HepG2 (cell line): ENCODE data around the gene DNAJA2. TPM values are rescaled to one million over a fixed set of nuclear protein-coding genes. Genes with fewer than 3 reads are reported as not detected.

Source experiments
- ATAC-seq: fragments of 200-7000 bp; cut with Tn5 transposase; 3 replicates; pipeline ENCODE4 v1.9.1; 2020; ENCODE audit warnings: mild to moderate bottlenecking, moderate library complexity
- BruUV-seq: library from RNA; stranded (reverse); fragments of 400-500 nt; replicated peaks from 2 replicates; lab custom pipeline; 2021; lab: Mats Ljungman, UMichigan
- CTCF ChIA-PET: fragments of 300-600 bp; formaldehyde crosslinking; extraction: SDS; loops from one replicate; lab custom pipeline; 2021; ENCODE audit warnings: low total read pairs, inconsistent platforms, low intra/inter-chr PET ratio; lab: Yijun Ruan, JAX
- POLR2A ChIA-PET: fragments of 350-600 bp; sonication (Branson Sonifier 250); formaldehyde crosslinking; loops from one replicate; lab custom pipeline; 2020; ENCODE audit warnings: antibody characterized with exemption, inconsistent platforms; lab: Yijun Ruan, JAX
- DNase-seq: peaks from one replicate; pipeline ENCODE4 v3.0.0-alpha.2; 2015; ENCODE audit warnings: low spot score
- FAIRE-seq: peaks from 3 replicates; lab custom pipeline; 2011; peaks lifted over from hg19 to GRCh38; lab: Jason Lieb, UNC
- H2AFZ ChIP-seq: one replicate; pipeline ENCODE4 v1.6.1; 2011; ENCODE audit warnings: low read length, inconsistent platforms
- H3K27ac ChIP-seq: fragments of 300-600 bp; 3 replicates; pipeline ENCODE4 v1.8.0; 2011; ENCODE audit warnings: mixed run types, mild to moderate bottlenecking, mixed read lengths, low read length, inconsistent platforms; ENCODE audit not compliant: insufficient read depth; ENCODE audit errors: extremely low read length
- H3K27me3 ChIP-seq, 2 experiments: fragments of 200-600 bp in 1 of 2; 2 replicates in 1 of 2; 3 replicates in 1 of 2; pipeline versions ENCODE4 v1.6.0 to v1.8.0; 2011; ENCODE audit warnings: low read length in 2 of 2, mild to moderate bottlenecking in 2 of 2, moderate library complexity in 2 of 2, inconsistent platforms in 1 of 2; ENCODE audit not compliant: insufficient read depth in 2 of 2, control insufficient read depth in 1 of 2
- H3K36me3 ChIP-seq, 2 experiments: fragments of 200-600 bp in 1 of 2; replicated peaks in 1 of 2; 2 replicates in 1 of 2; 3 replicates in 1 of 2; pipeline versions ENCODE4 v1.5.1 to v1.8.0; 2011; ENCODE audit warnings: low read length in 2 of 2, inconsistent platforms in 1 of 2; ENCODE audit not compliant: insufficient read depth in 2 of 2, control insufficient read depth in 1 of 2
- H3K4me1 ChIP-seq: 2 replicates; pipeline ENCODE4 v1.5.1; 2012; ENCODE audit warnings: low read length, inconsistent platforms; ENCODE audit not compliant: insufficient read depth
- H3K4me2 ChIP-seq: 2 replicates; pipeline ENCODE4 v1.6.0; 2011; ENCODE audit warnings: low read depth, low read length, inconsistent platforms
- H3K4me3 ChIP-seq, 3 experiments: fragments of 200-600 bp in 1 of 3; sonication (generic), shearing (Covaris generic) in 1 of 3; replicated peaks in 1 of 3; 2 replicates each; pipeline ENCODE4 v1.5.1; 2011 to 2016; ENCODE audit warnings: low read length in 3 of 3, inconsistent platforms in 2 of 3, low read depth in 2 of 3, mild to moderate bottlenecking in 2 of 3, control low read depth in 1 of 3, mixed read lengths in 1 of 3; ENCODE audit not compliant: insufficient read depth in 1 of 3
- H3K79me2 ChIP-seq: one replicate; pipeline ENCODE4 v1.6.1; 2011; ENCODE audit warnings: low read length, inconsistent platforms; ENCODE audit not compliant: insufficient read depth
- H3K9ac ChIP-seq: 2 replicates; pipeline ENCODE4 v1.6.0; 2011; ENCODE audit warnings: mild to moderate bottlenecking, low read depth, low read length, inconsistent platforms; ENCODE audit not compliant: insufficient read depth
- H3K9me3 ChIP-seq: 2 replicates; pipeline ENCODE4 v1.5.1; 2012; ENCODE audit warnings: mild to moderate bottlenecking, low read length
- H4K20me1 ChIP-seq: 2 replicates; pipeline ENCODE4 v1.6.0; 2011; ENCODE audit warnings: inconsistent platforms, mild to moderate bottlenecking, low read length, moderate library complexity; ENCODE audit not compliant: insufficient read depth
- CBX5 ChIP-seq: sonication (generic); formaldehyde crosslinking; IDR thresholded peaks from 2 replicates; pipeline ENCODE4 v1.4.0; 2020; ENCODE audit warnings: missing genetic modification reagents, borderline replicate concordance
- CEBPB ChIP-seq: IDR thresholded peaks from 2 replicates; pipeline ENCODE4 v1.6.1; 2011; ENCODE audit warnings: low read depth, low read length, improper control_type of control experiment, borderline replicate concordance
- MAFK ChIP-seq, 2 experiments: IDR thresholded peaks in 1 of 2; conservative IDR thresholded peaks in 1 of 2; 2 replicates each; pipeline ENCODE4 v1.6.1; 2011; ENCODE audit warnings: improper control_type of control experiment in 2 of 2, low read length in 2 of 2
- MTF2 ChIP-seq: sonication (generic); formaldehyde crosslinking; IDR thresholded peaks from 2 replicates; pipeline ENCODE4 v1.5.0; 2020; ENCODE audit warnings: missing genetic modification reagents, borderline replicate concordance
- MXD3 ChIP-seq: IDR thresholded peaks from 2 replicates; pipeline ENCODE4 v1.6.1; 2016; ENCODE audit warnings: mild to moderate bottlenecking, missing biosample characterization, missing genetic modification reagents
- RAD21 ChIP-seq: fragments of 450-650 bp; formaldehyde crosslinking; IDR thresholded peaks from 2 replicates; pipeline ENCODE4 v1.5.0; 2020; ENCODE audit warnings: mild to moderate bottlenecking
- ZBTB39 ChIP-seq: sonication (generic); formaldehyde crosslinking; IDR thresholded peaks from 2 replicates; pipeline ENCODE4 v1.5.0; 2020; ENCODE audit warnings: missing genetic modification reagents
- ZNF841 ChIP-seq: sonication (generic); formaldehyde crosslinking; IDR thresholded peaks from 2 replicates; pipeline ENCODE4 v1.8.1; 2023; ENCODE audit warnings: missing genetic modification reagents, borderline replicate concordance
- WGBS: methylation state at CpG from one replicate; pipeline ENCODE4 v1.1.6; 2017; ENCODE audit warnings: low lambda C conversion rate; 5-methylcytosine and 5-hydroxymethylcytosine counted together
- in situ Hi-C: cut with HindIII; loops from 2 replicates; pipeline ENCODE4 v1.10.0; 2017; ENCODE audit warnings: low pct_unique_long_range_greater_than_20kb; ENCODE audit not compliant: extremely low pct_ligation_motif_present
- intact Hi-C: fragments of 100-400 bp; cut with micrococcal nuclease; formaldehyde crosslinking; loops from one replicate; pipeline ENCODE4 v1.10.0; 2022; ENCODE audit not compliant: unreplicated experiment
- polyA plus RNA-seq, 8 experiments: library from polyadenylated mRNA; depleted of rRNA in 3 of 8; stranded (reverse) in 7 of 8; unstranded in 1 of 8; fragments of >200 nt; fragmentation: Illumina TruSeq in 4 of 8; extraction: Trizol in 4 of 8; gene quantifications; 2 replicates each; pipeline versions ENCODE4 v1.2.1 to v1.2.3, GENCODE V29; 2011 to 2016; ENCODE audit warnings: low read depth in 4 of 8, missing spikeins in 1 of 8, mixed read lengths in 1 of 8; ENCODE audit not compliant: insufficient read depth in 1 of 8
- total RNA-seq, 5 experiments: library from RNA; depleted of rRNA; stranded (reverse); fragments of >200 nt; fragmentation: Illumina TruSeq; extraction: Trizol; gene quantifications; 2 replicates each; pipeline ENCODE4 v1.2.3, GENCODE V29; 2016; ENCODE audit warnings: low read depth in 1 of 5

DNAJA2 gene
- total and polyA plus RNA-seq, 2 of the 13 experiments (the other 11 are each of a cell fraction or from before 2014, with no cell fraction given), result 25.4 to 176 TPM

GRCh38 chr16:47016700-47017133 is 43.2 kb upstream of the DNAJA2 start:
- intact Hi-C loops (no loop called here), in situ Hi-C loops (loop anchor here (5.0 kb wide), 1 partner anchor 69 kb away; no protein-coding TSS in a partner anchor)
- Histone ChIP-seq H3K4me2 (peak overlapping the region; percentile 4; the same call in 1 of the 2 replicates), H3K79me2 (no peaks in the 10 kb centered on the region), H3K4me3 (no peak overlapping the region), H4K20me1 (no peaks in the 10 kb centered on the region), H3K36me3 (no peaks in the 10 kb centered on the region), H3K9ac (no peak overlapping the region), H2AFZ (no peak overlapping the region), H3K9me3 (no peaks in the 10 kb centered on the region), H3K27me3 (peaks cover 0 to 8% of the 10 kb centered on the region in 2 experiments; a peak in 1 of 5 replicates), H3K4me1 (peaks cover 21% of the 10 kb centered on the region), H3K27ac (no peak overlapping the region)
- TF ChIP-seq CEBPB, result 0 out of 2 replicates have a peak, but pooled peaks have one; percentile 22
- TF ChIP-seq ZNF841 (CRISPR knock-in tag), result no peak
- ATAC-seq, result no peak; the same call in 2 of the 3 replicates
- DNase-seq, result no peak
- CTCF ChIA-PET, result no interaction called here
- 36% methylated on average over 6 of the region's 6 CpGs for WGBS
- FAIRE-seq, result no peak
- POLR2A ChIA-PET, result no interaction called here
- BruUV-seq, result no TSS peak

- ChIA-PET CTCF (no interaction called here), POLR2A (no interaction called here)
- TF ChIP-seq MAFK (conservative IDR thresholded peaks at IDR 0.05 in 1 of 2, IDR thresholded peaks at IDR 0.05 in 1 of 2; ENCODE audit: low read length in 2 of 2) (no peak), MTF2 (CRISPR knock-in tag) (no peak), ZBTB39 (no peak), MXD3 (CRISPR knock-in tag) (no peak), RAD21 (CRISPR knock-in tag) (no peak), CBX5 (CRISPR knock-in tag) (no peak)
- peaks cover 0 to 8% of the 10 kb centered on the region in 2 experiments; a peak in 1 of 5 replicates for H3K27me3 ChIP-seq
- no peak overlapping the region for H3K27ac ChIP-seq
- H3K79me2 ChIP-seq, result no peaks in the 10 kb centered on the region
- no peak for FAIRE-seq
- no peak for DNase-seq
- no peak overlapping the region for H2AFZ ChIP-seq
- H4K20me1 ChIP-seq, result no peaks in the 10 kb centered on the region
- H3K36me3 ChIP-seq, result no peaks in the 10 kb centered on the region
- in situ Hi-C loops (no loop called here), intact Hi-C loops (no loop called here)
- H3K9me3 ChIP-seq, result no peaks in the 10 kb centered on the region
- no peak overlapping the region for H3K9ac ChIP-seq
- H3K4me2 ChIP-seq, result no peak overlapping the region
- BruUV-seq, result no TSS peak
- peaks cover 21% of the 10 kb centered on the region for H3K4me1 ChIP-seq
- WGBS, result 67% methylated on average over 20 of the region's 25 CpGs
- H3K4me3 ChIP-seq, result no peak overlapping the region
- ATAC-seq, result no peak
These were observed 40.4 kb upstream of the DNAJA2 start for GRCh38 chr16:47013910-47014309.
